Measurements from ENCODE around the gene GID4. TPM values are rescaled to one million over a fixed set of nuclear protein-coding genes. Genes with fewer than 3 reads are reported as not detected.

Gene GID4
- 3.9 and 5.0 TPM in 2 replicates for total RNA-seq (2012; rRNA removed)
- 4.2 and 5.6 TPM in 2 replicates for polyA plus RNA-seq (2012; rRNA removed)
- polyA plus RNA-seq (2012; cell fraction: cytosol; rRNA removed): 3.1 and 3.3 TPM in 2 replicates
- polyA plus RNA-seq (2012; cell fraction: nucleus; rRNA removed; ENCODE audit: low replicate concordance): 2.6 and 5.1 TPM in 2 replicates
- Bru-seq, nascent RNA: percentile 51 among the genes with signal in this experiment
- percentile 57 among the genes with signal in this experiment for BruChase-seq, experiment 1, labeled RNA remaining after a 6-hour chase
- BruChase-seq, experiment 2, labeled RNA remaining after a 2-hour chase: percentile 59 among the genes with signal in this experiment
- long read RNA-seq, full-length matches to known transcripts: 3 of 7 reads
- long read RNA-seq, partial matches to known transcripts: 0 of 7 reads
- long read RNA-seq, other reads (novel, unspliced or antisense): 4 of 7 reads

- dilution Hi-C loops (cut with HindIII; ENCODE audit: low sequenced_read_pairs, unreplicated experiment) (no loop called here), in situ Hi-C loops (cut with MboI; ENCODE audit: low sequenced_read_pairs) (loop anchor here (10.0 kb wide), 1 partner anchor 354 kb away; the partner anchor contains the start of gene RAI1), intact Hi-C loops (cut with micrococcal nuclease) (loop anchor here (10.0 kb wide), 1 partner anchor 684 kb away; no protein-coding TSS in a partner anchor)
- peak within 1 kb of the TSS; percentile 39; the same call in 1 of the 2 replicates for H2BK120ac ChIP-seq (ENCODE audit: low read depth, low read length)
- H3K27ac ChIP-seq (ENCODE audit: insufficient read depth, low read length): peak within 1 kb of the TSS; percentile 78
- peak within 1 kb of the TSS; percentile 72 for H2BK5ac ChIP-seq (ENCODE audit: low read depth, low read length, poor library complexity, severe bottlenecking)
- H3K4me3 ChIP-seq (ENCODE audit: insufficient read depth, low read depth, low read length): peak within 1 kb of the TSS; percentile 66
- peak within 1 kb of the TSS; percentile 33; the same call in 1 of the 2 replicates for H3K18ac ChIP-seq (ENCODE audit: low read depth, low read length)
- H4K91ac ChIP-seq (ENCODE audit: insufficient read depth, low read depth, low read length): 0 out of 2 replicates have a peak within 1 kb of the TSS, but pooled peaks have one; percentile 60
- 1% methylated on average over 22 of the region's 67 CpGs; no CpG with 5 or more reads in 1 of the 2 experiments for WGBS, 2 experiments (ENCODE audit: extremely low coverage in 2 of 2, insufficient read length in 1 of 2)
- peak within 1 kb of the TSS; percentile 83 for H3K14ac ChIP-seq (replicated peaks; ENCODE audit: low read depth, low read length)
- no TSS peak for BruUV-seq (replicated peaks)
- CTCF ChIA-PET: no interaction called here
- H3K27me3 ChIP-seq (ENCODE audit: control insufficient read depth, insufficient read depth, low read length): no peaks in the 10 kb centered on the region
- no peaks in the 10 kb centered on the region for H3K9me3 ChIP-seq (ENCODE audit: control insufficient read depth, insufficient read depth, low read length)
- peak within 1 kb of the TSS; percentile 48 for H3K56ac ChIP-seq (ENCODE audit: extremely low read depth, insufficient read depth, low read length)
- H2AK5ac ChIP-seq (ENCODE audit: low read depth, low read length): peak within 1 kb of the TSS; percentile 69
- peak within 1 kb of the TSS; percentile 41 to 91 for H4K8ac ChIP-seq (ENCODE audit: low read depth in 2 of 2, low read length in 2 of 2)
- peak within 1 kb of the TSS; percentile 98 for H2AFZ ChIP-seq (replicated peaks; ENCODE audit: low read length, poor library complexity)
- peak within 1 kb of the TSS; percentile 88 for H3K4ac ChIP-seq (ENCODE audit: low read depth, low read length)
- POLR2A ChIA-PET (ENCODE audit: unreplicated experiment): no interaction called here
- DNase-seq (peak; percentile 98), ATAC-seq (ENCODE audit: low read depth) (peak; percentile 96)
- H3K79me1 ChIP-seq (ENCODE audit: low read depth in 1 of 2, low read length in 2 of 2): peaks cover 39 to 64% of the 10 kb centered on the region in 2 experiments
- peaks cover 8% of the 10 kb centered on the region; the same call in 1 of the 2 replicates for H4K20me1 ChIP-seq (ENCODE audit: insufficient read depth, low read length)
- peaks cover 14% of the 10 kb centered on the region for H3K4me1 ChIP-seq (ENCODE audit: control insufficient read depth, insufficient read depth, low read length)
- peak within 1 kb of the TSS; percentile 40 for H4K5ac ChIP-seq (ENCODE audit: low read depth, low read length)
- peak within 1 kb of the TSS; percentile 93 for H2AK9ac ChIP-seq (replicated peaks; ENCODE audit: low read depth, low read length, poor library complexity)
- H3K9me1 ChIP-seq (ENCODE audit: insufficient read depth, low read length): peaks cover 7% of the 10 kb centered on the region
- H2BK20ac ChIP-seq (ENCODE audit: low read depth, low read length): no peak within 1 kb of the TSS
- no peak within 1 kb of the TSS for H2BK15ac ChIP-seq (ENCODE audit: low read depth, low read length)
- H3K36me3 ChIP-seq (ENCODE audit: control insufficient read depth, insufficient read depth, low read length): no peaks in the 10 kb centered on the region
- TF ChIP-seq FOS (IDR thresholded peaks at IDR 0.05; ENCODE audit: low read depth, low read length): peak; percentile 49; the same call in 1 of the 2 replicates
- peak; percentile 89 for TF ChIP-seq MXI1 (IDR thresholded peaks at IDR 0.05; ENCODE audit: borderline replicate concordance, low read depth, low read length)
- no peak for TF ChIP-seq MAFK (IDR thresholded peaks at IDR 0.05; ENCODE audit: low read depth, low read length)
- TF ChIP-seq MAZ (IDR thresholded peaks at IDR 0.05; ENCODE audit: borderline replicate concordance, low read depth, low read length): peak; percentile 95
- no peak for TF ChIP-seq SMC3 (IDR thresholded peaks at IDR 0.05; ENCODE audit: low read depth, low read length)
- TF ChIP-seq USF2 (IDR thresholded peaks at IDR 0.05; ENCODE audit: low read depth, low read length): peak; percentile 99
- TF ChIP-seq POLR2A (IDR thresholded peaks at IDR 0.05; ENCODE audit: low read depth, low read length): peak; percentile 49; the same call in 1 of the 2 replicates
- H3K9ac ChIP-seq (ENCODE audit: low read depth, low read length): peak within 1 kb of the TSS; percentile 84
- peak within 1 kb of the TSS; percentile 99 for H3K4me2 ChIP-seq (ENCODE audit: low read depth, low read length)
- peak within 1 kb of the TSS; percentile 85 for H3K23ac ChIP-seq (ENCODE audit: low read depth, low read length)
Observed at GRCh38 chr17:18038861-18039534, at the start of gene GID4, which contains the start of gene ATPAF2. TSS of gene GID4 (plus strand) at chr17:18039408. CDS start at chr17:18039465, 57 bp downstream. TSS of gene ATPAF2 (minus strand) at chr17:18039168. CDS start at chr17:18039013, 155 bp downstream.

Data from IMR-90 (cell line).